ENCODE data around the gene APEH.
A peak's percentile ranks its signal among the peaks of the same experiment; 100 is the strongest.

The APEH gene

DNA sequence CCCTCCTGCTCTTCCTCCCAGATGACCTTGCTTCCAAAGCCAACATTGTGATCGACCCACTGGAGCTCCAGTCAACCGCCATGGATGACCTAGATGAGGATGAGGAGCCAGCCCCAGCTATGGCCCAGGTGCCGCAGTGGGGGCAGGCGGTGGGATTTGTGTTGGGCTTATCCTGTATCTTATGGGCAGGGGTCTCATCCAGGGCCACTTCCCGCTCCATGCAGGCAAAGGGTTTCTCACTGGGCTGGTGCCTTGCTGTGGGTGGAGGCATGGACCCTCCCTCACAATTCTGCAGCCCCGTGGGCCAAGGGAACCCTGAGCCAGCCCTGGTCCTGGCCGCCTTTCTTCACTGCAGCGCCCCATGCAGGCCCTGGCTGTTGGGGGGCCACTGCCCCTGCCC, 30.5 kb downstream of the APEH start:
- no peak overlapping the region for H3K27ac ChIP-seq
- no peak overlapping the region for H3K4me3 ChIP-seq

DNA sequence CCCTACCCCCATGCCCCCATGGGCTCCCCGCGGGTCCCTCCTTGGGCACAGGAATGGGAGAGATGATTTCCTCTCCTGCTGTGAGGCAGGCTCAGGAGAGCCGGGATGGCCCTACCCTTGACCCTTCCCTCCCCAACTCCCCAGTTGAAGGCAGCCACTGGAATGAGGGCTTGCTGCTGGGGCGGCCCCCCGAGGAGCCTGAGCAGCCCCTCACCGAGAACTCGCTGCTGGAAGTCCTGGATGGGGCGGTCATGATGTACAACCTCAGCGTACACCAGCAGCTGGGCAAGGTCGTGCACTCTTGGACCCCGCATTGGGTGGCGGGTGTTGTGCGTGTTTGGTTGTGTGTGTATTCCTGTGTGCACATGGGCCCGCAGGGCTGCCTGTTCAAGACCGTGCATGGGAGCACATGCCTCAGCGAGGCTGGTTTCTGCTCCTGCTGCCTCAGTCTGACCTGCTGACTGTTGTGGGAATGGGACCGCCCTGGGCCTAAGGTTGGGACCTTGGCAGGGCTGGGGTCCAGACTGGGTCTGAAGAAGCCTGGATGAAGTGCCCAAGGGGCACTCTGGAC, 31.3 kb downstream of the APEH start:
- Histone ChIP-seq H3K4me3 (no peak overlapping the region), H3K27ac (no peak overlapping the region)

DNA sequence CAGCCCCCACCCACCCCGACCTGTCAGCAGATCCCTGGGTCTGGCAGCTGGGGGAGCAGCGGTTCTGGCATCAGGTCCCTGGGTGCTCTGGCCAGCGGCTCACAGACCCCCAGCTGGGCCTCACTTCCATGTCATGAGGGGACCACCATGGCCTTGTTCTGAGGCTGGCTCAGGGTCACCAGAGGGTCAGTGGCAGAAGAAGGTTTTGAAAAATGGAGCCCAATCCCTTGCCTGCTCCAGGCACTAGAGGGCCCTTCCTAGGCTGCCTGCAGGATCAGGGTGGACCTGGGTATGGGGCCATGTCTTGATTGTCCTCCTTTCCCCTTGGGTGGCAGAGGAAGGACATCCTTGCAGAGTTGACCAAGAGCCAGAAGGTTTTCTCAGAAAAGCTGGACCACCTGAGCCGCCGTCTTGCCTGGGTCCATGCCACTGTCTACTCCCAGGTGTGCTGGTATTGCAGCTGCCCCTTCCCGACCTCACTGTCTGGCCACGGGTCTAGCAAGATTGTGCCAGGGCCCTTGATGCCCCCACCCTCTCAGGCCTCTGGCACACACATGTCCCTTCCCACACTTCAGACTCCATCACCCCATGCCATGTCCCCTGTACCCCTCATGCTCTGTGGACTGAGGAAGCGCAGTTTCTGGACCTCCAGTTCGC, 32.4 kb downstream of the APEH start:
- Histone ChIP-seq H3K27ac (no peak overlapping the region), H3K4me3 (no peak overlapping the region)

DNA sequence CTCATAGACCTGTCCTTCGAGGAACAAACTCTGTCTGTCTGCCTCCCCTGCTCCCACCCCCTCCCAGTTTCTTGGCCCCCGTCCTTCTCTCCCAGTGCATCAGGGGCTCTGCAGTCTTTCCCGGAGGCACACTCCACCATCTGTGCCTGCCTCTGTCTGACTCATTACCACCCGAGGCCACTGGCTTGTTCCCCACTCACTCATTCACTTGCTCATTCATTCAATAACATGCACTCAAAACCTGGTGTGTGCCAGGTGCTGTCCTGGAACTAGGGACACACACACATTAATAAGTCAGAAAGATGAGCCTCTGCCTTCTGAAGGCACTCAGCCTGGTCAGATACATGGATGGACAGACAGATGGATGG, 32.9 kb downstream of the APEH start:
- H3K4me3 ChIP-seq = no peak overlapping the region
- no peak overlapping the region for H3K27ac ChIP-seq

DNA sequence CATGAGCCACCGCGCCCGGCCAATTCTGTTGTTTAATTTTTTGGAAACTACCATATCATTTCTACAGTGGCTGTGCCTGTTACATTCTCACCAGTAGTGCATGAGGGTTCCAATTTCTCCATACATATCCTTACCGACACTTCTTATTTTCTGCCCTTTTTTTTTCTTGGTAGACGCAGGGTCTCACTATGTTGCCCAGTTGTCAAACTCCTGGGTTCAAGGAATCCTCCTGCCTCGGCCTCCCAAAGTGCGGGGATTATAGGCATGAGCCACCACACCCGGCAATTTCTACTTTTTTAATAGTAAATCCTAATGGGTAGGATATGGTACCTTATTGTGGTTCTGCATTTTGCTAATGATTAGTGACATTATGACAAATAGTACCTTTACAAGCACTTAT, 35.7 kb downstream of the APEH start:
- no peak overlapping the region for H3K4me3 ChIP-seq
- no peak overlapping the region for H3K27ac ChIP-seq

DNA sequence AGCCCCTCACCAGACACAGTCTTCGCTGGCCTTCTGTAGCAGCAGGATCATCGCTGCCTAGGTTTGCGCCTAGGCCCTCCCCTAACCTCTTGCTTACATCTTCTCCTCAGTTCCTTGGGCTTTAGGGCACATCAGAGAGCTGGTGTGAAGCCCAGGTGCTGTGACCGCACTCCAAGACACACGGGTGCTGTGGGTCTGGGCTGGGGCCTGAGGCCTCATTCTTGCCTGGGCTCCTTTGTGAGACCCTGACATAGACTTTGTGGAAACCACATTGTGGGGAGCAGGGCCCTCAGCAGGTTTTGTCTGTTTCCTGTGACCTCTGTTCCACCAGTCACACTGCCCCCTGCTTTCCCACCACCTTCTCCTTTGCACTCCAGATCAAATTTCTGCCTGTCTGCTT, 37.3 kb downstream of the APEH start:
- Histone ChIP-seq H3K27ac (no peak overlapping the region), H3K4me3 (no peak overlapping the region)

DNA sequence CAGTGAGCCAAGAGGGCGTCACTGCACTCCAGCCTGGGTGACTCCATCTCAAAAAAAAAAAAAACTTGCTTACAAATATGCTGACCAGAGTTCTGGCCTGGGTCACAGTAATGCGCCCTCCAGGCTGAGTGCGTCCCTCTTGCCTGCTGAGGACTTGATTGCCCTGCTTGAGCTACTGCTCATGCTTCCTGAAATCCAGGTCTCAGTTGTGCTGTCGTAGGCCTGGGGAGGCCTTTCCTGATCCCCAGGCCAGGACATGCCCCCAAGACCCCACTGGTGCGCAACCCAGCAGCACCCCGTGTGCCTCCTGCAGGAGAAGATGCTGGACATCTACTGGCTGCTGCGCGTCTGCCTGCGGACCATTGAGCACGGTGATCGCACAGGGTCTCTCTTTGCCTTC, 38.0 kb downstream of the APEH start:
- Histone ChIP-seq H3K27ac (no peak overlapping the region), H3K4me3 (no peak overlapping the region)

DNA sequence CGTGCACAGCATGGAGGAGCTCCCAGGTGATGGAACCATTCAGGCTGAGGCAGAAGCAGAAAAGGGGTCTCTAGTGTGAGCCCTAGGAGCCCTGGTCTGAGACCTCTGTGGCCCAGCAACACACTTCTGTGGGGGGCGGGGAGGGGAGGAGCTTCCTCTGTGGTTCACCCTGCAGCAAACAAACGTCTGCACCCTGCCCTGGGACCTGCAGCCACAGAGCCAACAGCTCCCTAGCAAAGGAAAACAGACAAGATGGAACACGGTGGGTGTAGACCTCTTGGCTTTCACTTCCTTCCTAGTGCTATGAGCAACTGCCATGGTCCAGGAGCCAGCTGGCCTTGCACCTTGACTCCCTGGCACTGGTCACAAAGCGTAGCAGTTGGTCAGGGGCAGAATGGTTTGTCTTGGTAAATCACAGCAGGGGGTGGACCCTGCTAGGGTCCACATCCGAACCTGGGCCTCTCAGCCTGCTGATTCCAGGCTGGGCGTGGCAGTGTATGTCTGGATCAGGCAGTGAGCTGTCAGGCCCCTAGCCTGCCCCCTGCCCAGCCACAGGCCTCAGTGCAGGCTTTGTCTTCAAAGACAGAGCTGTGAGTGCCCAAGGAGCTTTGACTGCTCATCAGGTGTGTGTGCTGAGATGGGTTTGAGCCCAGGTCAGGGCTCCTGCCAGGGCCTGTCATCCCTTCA, 38.6 kb downstream of the APEH start:
- H3K4me3 ChIP-seq = no peak overlapping the region
- peak overlapping the region in 1 of 21 experiments; percentile 18 for H3K27ac ChIP-seq

DNA sequence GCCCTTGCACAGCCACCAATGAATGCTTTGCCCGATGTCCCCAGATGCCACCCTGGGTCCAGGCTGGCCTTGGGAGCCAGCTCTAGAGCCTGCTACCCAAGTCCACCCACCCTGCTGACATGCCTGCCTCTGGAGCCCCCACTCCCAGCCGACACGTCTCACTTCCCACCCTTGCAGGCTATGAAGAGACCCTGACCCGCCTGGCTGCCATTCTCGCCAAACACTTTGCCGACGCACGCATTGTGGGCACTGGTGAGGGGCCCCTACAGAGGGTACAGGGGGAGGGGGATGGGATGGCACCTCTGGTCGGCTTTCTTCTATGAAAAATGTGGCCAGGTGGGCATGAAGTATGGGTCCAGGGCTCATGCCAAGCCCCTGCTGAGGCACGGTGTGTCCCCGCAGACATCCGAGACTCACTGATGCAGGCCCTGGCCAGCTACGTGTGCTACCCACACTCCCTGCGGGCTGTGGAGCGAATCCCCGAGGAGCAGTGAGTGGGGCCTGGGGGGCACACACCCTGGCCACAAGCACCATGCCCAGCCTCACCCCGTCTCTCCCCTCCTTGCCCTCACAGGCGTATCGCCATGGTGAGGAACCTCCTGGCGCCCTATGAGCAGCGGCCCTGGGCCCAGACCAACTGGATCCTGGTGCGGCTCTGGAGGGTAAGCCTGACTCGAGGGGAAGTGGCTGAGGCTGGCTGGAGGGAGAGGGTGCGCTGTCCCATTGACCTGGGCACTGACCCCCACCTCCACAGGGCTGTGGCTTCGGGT, 39.4 kb downstream of the APEH start:
- no peak overlapping the region for H3K4me3 ChIP-seq
- peak overlapping the region in 1 of 21 experiments; percentile 18 for H3K27ac ChIP-seq

DNA sequence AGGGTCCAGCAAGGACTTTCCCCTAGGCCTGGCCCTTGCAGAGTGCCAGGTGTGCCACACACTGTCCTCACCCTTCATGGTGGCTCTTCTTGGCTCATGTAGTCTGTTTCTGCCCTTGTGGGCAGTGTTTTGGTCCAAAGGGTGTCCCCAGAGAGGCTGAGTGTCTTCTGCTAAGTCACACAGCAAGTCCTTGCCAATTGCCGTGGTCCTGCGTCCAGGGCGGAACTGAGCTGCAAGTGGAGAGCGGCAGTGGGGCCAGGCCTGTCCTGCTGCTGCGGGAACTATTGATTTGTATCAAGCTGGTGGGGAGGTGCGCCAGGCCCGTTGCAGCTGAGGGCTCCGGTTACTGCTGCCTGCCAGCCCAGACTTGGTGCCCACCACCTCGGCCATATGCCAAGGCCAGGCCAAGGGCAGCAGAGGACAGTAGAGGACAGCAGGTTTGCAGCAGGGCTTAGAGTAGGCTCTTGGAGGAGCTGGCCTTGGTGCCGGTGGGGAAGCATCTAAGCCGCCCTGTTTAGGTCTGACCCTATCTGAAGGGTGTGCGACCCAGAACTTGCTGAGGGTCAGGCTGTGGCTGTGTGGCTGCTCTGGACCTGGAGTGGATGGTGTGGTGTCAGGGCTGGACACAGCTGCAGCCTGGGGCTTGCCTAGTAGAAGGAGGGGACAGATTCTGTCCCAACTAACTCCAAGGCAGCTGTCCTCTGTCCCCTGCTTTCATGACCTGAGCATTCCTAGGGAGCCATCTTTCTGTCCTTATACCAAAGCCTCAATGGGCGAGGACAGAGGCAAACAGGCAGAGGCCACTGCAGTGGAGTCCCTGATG, 40.8 kb downstream of the APEH start:
- no peak overlapping the region for H3K27ac ChIP-seq
- H3K4me3 ChIP-seq = no peak overlapping the region

DNA sequence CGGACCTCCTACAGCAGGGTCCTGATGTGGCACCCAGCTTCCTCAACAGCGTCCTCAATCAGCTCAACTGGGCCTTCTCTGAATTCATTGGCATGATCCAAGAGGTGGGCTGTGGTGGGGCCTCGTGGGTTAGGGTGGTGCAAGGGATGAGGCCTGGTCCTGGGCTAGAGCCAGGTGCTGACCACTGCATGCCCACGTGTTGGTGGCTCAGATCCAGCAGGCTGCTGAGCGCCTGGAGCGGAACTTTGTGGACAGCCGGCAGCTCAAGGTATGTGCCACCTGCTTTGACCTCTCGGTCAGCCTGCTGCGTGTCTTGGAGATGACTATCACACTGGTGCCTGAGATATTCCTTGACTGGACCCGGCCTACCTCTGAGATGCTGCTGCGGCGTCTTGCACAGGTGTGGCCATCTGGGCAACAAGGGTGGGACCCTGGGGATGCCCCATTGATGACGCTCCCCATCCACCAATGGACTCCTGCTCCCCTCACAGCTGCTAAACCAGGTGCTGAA, 41.5 kb downstream of the APEH start:
- no peak overlapping the region for H3K4me3 ChIP-seq
- H3K27ac ChIP-seq = no peak overlapping the region

DNA sequence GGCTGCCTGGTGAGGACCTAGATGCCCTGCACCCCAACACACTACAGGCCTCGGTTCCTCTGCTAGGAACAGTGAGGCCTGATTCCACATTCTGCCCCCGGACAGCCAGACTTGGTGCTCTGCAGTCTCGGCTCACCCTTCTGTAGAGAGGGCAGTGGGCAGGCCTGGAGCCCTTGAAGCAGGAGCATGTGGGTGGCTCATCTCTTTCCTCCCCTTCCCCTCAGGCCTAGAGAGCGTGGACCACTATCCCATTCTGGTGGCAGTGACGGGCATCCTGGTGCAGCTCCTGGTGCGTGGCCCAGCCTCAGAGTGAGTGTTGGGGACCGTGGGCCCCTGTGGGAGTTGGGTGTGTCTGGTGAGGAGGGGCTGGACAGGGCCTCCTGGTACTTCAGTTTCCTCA, 42.0 kb downstream of the APEH start:
- Histone ChIP-seq H3K27ac (no peak overlapping the region), H3K4me3 (no peak overlapping the region)

DNA sequence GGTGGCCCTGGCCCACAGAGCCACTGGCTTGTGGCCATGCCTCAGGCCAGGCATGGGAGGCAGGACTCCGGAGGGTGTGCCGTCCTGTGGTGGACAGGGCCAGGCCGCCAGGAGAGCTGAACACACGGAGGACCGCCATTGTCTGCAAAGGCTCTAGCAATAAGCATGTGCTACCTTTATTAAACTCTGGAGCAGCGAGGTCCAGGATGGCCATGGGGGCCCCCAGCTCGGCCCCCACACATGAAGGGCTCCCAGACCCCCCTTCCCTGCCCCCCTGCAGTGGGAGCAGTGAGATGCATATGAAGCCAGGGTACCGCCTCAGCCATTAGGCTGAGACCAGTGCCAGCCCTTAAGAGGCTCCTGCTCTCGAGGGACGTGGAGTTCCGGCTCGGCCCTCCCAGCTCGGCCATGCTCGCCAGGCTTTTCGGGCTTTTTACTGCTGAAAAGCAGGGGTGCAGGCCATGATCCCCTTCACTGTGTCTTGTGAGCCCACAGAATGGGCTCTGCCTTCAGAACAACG, 42.6 kb downstream of the APEH start:
- H3K27ac ChIP-seq = no peak overlapping the region
- no peak overlapping the region for H3K4me3 ChIP-seq

DNA sequence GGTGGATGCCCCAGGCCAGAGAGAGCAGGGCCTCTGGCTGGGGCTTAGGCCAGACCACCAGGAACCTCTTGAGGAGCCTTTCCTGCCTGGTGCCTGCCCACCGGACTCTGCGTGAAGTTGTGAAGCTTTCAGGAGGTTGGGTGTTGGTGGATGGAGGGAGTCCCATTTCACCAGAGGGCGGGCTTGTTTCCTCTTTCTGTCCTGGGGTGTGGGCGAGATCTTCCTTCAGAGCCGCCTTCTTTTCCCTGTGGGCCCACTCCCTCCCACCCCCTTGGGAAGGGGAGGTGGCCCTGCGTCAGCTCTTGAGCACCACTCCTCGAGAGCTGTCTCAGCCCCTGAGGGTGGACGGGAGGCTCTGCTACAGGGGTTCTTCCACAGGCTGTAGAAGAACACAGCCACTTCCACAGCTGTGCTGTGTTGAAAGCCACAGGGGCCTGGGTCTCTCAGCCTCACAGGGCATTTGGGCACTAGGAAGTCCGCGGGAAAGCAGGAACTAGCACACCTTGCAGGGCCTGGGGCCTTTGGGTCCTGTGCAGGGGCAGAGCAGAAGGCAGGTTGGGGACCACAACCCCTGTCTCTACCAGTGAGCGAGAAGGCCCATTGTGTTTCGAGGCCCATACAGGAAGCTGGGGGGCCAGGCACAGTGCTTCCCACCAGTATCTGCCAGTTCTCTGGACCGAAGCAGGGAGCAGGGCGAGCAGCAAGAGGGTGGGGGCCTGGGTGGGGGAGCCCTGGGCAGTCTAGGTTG, 43.2 kb downstream of the APEH start:
- H3K4me3 ChIP-seq = no peak overlapping the region
- H3K27ac ChIP-seq = no peak overlapping the region

DNA sequence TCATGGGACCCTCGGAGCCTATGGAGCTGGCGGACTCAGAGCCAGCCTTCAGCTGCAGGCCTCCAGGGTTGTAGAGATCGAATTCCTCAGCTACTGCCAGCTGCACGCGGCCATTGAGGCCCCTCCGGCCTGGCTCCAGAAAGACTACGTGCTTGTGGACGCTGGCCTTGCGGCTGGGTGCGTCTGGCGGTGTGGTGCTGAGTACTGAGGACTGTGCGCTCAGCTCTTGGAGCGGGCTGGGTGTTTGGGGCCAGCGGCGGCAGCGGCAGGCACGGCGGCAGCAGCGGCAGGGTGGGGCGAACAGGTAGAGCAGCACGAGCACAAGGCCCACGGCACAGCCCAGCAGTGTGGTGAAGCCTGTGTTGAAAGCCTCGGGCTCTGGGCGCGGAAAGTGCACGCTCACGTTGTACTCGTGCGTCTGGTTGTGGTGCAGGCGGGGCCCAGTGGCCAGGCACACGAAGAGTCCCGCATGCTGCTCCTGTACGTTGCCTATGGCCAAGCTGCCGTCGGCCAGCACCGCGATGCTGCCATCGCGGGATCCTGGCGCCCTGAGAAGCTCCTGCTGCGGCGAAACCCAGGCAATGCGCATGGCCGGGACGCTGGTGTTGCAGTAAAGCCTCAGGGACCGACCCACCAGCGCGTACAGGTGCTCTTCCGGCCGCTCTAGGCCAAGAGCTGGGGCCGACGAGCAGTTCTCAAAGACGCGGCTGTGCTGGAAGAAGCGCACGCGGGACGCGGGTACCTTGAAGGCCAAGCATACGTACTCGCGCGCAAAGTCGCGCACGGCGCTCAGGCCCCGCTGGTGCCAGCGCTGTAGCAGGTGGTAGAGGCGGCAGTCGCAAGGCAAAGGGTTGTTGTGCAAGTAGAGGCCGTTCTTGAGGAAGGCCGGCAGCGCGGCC, 44.1 kb downstream of the APEH start:
- Histone ChIP-seq H3K27ac (no peak overlapping the region), H3K4me3 (peak overlapping the region in 3 of 7 experiments; percentile 48 to 52 (median 50))

DNA sequence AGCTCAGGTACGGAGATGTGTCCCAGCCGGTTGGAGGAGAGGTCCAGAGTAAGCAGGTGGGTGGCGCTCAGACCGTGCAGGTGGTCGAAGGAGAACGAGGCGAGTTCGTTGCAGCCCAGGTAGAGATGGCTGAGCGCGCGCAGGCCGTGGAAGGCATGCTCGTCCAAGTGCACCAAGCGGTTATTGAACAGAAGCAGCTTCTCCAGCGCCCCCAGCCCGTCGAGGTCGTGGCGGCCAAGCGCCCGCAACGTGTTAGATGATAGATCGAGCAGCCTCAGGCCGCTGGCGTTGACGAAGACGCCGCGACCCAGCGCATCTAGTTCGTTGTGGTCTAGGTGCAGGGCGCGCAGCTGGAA, 44.7 kb downstream of the APEH start:
- Histone ChIP-seq H3K27ac (peak overlapping the region in 8 of 21 experiments; percentile 12 to 86 (median 60)), H3K4me3 (peak overlapping the region; percentile 36 to 52 (median 41))

DNA sequence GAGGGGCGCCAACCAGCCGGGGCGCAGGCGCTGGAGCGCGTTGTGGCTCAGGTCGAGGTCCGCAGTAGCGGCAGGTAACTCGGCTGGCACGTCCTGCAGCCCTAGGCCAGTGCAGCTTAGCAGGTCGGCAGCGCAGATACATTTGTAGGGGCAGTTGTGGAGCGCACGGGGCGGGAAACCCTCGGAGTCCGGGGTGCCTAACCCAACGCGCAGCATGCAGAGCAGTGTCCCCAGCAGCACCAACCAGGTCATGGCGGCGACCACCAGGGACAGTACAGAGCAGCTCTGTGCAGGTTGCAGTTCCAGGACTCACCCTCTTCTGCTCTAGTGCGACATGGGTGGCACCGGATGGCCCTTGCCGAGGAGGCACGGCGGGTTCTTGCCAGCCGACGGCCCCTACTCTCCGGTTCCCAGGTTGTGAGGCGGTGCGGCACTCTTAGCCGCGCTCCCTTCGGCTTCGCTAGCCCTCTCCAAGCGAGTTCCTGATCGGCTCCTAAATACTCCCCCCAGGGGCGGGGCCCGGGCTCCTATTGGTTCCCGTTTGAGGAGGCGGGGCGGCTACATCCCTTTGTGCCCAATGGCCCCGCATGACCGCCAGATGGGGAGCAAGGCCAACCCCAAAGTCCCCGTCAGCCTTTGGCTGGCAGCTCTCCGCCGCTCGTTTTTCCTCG, 45.2 kb downstream of the APEH start, which contains the start of gene AMIGO3:
AMIGO3 (minus strand) TSS at position 471 of the 671 bp plus-strand sequence; CDS start at position 252, 219 bp downstream.
- peak within 1 kb of the TSS; percentile 36 to 52 (median 41) for H3K4me3 ChIP-seq
- peak within 1 kb of the TSS in 11 of 21 experiments; percentile 12 to 86 (median 55) for H3K27ac ChIP-seq

Measured in skin epidermis (tissue), 12 donors.